ENCODE data around the gene FCRLA. TPM values are rescaled to one million over a fixed set of nuclear protein-coding genes. Genes with fewer than 3 reads are reported as not detected.

The FCRLA gene
- total RNA-seq, 1 donor: 1.1 TPM

DNA sequence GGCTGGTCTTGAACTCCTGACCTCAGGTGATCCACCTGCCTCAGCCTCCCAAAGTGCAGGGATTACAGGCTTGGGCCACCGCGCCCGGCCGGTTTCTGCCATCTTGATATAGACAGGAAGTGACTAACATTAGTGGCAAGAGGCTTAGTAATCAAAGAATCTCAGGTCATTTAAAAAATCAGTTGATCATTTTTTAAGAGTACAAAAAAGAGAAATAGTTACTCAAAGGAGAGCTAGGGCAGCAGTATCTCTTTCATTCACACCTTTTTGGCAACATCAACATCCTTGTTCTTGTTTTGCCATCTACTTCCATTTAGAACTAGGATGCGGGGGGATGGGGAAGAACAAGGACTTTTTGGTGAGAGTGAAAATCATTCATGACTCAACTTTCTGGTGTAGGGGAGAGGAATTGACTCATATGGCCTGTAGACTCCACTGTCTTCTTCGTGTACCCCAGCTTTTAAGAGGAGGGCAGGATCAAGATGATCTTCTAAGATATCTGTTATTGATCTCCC is 23.1 kb downstream of the FCRLA start:
- DNase-seq (ENCODE audit: low read depth in 2 of 3, low spot score in 2 of 3): no peak

DNA sequence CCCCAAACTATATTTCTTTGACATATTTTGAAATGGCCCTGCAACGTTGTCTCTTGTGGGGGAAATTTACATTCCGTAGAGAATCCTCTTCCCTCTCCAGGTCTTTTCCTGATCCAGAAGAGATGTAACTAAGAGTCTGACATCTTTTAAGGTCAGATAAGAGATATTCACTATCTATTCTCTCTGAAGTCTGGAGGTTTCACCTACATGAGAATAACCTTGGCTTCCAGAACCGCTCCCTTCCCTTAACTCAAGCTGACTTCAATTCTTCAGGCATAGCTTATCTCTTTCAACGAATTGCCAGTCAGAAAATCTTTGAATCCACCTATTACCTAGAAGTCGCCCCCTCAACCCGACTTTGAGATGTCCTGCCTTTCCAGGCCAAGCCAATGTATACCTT is 24.2 kb downstream of the FCRLA start:
- DNase-seq (ENCODE audit: low read depth in 2 of 3, low spot score in 2 of 3): no peak

DNA sequence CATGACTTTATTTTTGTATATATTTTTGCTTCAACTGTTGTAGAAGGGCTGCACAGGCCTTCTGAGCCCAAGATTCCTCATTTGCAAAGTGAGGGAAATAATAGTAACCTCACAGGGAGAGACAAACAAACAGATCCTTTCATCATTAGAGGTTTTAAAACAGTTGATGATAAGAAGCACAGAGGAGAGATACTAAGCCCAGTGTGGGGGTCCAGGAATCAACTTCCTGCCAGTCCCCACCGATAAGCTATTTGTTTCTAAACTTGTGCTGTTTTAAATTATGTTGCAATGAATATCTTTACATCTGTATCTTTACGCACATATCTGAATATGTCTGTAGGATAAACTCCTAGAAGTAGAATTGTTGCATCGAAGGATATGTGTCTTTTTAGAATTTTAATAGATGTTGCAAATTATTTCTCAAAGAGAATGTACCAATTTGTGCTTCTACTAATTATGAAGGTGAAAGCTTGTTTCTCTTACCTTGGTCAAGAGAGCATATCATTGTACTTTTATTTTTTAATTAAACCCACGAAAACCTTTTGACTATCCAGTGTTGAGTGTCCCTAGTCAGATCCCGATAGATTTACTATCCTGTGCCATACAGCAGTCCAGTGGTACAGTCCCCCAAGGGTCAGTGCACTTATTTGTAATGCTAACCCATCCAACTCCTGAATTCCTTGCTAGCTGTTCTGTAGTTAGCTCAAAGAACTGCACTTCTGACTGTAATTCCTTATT is 25.1 kb downstream of the FCRLA start:
- DNase-seq (ENCODE audit: low read depth in 2 of 3, low spot score in 2 of 3): no peak

DNA sequence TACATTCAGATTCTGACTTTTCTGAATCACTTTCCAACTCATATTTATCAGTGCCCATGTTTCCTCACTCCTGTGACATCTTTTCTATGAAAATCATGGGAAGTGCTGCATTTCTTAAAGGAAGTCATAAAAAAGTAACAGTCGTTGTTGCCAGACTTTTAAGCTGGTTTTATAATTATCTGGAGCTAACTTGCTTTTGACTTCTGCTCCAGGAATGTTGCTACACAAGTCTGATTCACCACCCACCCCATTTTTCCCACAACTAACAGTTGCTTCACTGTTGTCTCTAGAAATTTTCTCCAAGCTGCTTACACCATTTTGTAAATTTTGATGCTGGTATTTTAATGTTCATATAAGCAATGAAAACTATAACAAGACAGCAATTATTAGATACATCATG is 26.5 kb downstream of the FCRLA start:
- DNase-seq (ENCODE audit: low read depth in 2 of 3, low spot score in 2 of 3): no peak

DNA sequence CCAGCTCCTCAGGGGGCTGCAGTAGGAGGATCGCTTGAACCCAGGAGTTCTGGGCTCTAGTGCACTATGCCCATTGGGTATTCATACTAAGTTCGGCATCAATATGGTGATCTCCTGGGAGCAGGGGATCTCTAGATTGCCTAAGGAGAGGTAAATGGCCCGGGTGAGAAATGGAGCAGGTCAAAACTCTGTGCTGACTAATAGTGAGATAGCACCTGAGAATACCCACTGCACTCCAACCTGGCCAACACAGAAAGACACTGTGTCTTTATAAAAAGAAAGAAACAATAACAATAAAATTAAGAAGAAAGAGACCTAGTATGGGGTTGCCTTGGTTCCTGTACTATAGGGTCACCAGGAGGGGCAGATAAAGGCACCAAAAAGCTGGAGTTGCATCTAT is 28.8 kb downstream of the FCRLA start:
- DNase-seq (ENCODE audit: low read depth in 2 of 3, low spot score in 2 of 3): no peak

DNA sequence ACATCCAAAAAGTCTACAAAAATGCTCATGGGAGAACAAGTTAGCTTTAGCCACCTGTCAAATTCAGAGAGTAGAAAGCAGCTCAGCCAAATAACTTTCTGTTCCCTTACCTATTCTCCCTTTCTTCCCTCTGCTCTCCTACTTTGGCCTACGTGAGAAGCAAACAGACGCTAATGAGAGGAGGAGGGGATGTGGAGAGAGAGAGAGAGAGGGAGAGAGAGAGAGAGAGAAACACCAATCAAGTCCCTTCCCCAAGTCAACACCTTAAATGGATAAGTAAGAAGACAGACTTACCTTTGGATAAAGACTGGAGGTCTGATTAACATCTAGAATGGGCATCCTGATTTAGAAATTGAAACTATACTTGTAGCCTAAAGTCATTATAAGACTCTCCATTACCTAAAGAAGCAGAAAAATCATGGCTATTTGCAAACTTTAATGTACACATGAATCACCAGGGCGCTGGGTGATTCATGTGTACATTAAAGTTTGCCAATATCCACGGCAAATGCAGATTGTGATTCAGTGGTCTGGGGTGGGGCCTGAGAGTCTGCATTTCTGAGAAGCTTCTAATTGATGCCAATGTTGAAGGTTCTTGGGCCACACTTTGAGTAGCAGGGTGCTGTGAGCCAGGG is 29.4 kb downstream of the FCRLA start:
- no peak for DNase-seq (ENCODE audit: low read depth in 2 of 3, low spot score in 2 of 3)

DNA sequence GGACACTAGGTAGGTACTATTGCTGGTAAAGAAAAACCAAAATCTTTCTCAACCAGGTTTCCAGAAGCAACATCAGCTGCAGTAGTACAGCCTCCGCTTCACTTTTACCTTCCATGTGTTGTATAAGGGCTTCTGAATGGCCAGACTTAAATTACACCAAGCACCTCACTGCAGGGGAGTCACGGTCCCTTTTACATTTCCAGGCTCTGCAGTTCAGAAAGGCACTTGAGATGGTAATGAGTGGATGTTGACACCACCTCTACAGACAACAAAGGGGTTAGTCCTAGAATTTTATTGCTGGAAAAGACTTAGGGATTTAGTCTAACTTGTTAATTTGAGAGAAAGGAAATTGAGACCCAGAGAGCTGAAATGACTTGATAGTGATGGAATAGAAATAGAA is 30.6 kb downstream of the FCRLA start:
- no peak for DNase-seq (ENCODE audit: low read depth in 2 of 3, low spot score in 2 of 3)

DNA sequence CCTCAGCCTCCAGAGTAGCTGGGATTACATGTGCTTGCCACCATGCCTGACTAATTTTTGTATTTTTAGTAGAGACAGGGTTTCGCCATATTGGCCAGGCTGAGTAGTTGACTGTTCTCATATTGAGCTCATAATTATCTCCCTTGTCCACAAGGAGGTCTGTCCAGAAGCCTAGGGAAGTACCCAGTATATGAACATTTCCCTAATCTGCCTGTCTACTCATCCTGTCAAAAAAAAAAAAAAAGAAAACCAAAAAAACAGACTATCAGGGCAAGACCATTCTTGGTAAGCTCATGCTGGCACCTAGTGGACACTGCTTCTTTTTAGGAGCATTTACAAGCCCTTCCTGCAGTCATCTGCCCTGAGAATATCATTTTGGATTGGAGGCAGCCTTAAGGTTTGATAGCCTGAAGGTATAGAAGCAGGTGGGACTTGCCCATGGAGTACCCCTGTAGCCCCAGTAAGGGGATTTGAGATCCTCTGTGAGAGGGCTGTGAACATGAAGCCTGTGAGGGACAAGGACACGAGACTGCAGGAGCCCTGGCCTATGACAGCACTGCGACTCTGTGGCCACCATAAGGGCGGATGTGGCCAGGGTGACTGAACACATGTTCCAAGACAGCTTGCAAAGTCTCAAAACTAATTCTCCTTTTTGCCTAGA is 31.7 kb downstream of the FCRLA start:
- peak in 2 of 3 donors; percentile 73 to 77 for DNase-seq (ENCODE audit: low read depth in 2 of 3, low spot score in 2 of 3)

DNA sequence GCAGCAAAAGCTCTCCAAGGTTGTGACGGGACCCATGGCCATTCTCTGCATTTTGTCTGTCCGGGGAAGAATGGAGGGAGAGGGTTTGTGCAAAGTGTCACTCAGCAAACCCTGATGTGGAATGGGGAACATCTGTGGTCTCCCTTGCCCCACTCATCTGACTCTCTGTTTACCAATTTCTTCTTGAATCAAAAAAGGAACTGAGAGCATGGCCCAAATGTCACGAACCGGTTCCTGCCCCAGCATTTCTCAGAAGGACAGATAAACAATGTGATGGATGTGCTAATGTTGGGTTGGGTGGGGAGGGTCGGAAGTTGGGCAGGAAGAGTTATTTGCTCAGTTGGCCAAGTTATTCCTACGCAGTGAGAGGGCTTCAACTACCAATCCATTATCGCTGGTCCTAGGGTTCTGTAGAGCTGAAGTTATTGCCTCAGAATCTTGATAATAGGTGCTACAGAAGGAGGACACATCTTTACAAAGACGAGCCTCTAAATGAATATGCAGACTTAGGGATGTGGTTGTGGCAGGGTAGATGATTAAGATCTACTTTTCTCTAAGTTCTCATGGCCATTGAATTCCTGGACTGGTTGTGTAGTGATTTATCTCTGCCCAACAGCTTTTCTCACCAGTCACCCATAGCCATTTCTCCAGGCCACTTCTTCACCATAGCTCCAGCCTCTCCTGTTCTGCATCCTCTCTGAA is 33.0 kb downstream of the FCRLA start:
- DNase-seq (ENCODE audit: low read depth in 2 of 3, low spot score in 2 of 3): no peak

DNA sequence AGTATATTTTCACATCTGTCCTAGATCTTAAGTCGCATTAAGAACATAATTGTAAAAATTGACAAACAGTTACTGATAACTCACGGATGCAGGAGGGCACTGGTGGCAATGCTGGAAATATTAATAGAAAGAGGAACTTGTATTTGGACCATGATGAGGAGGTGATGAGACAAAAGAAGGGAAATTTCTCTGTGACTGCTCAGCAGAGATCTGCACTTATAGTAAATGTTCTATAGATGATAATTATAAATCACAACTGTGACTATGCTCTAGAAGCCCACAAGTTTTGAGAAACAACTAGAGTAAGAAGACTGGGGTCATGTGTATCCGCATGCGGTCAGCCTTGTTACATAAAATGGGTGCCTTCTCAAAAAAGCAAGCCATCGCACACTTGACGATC is 33.9 kb downstream of the FCRLA start:
- DNase-seq (ENCODE audit: low read depth in 2 of 3, low spot score in 2 of 3): no peak

DNA sequence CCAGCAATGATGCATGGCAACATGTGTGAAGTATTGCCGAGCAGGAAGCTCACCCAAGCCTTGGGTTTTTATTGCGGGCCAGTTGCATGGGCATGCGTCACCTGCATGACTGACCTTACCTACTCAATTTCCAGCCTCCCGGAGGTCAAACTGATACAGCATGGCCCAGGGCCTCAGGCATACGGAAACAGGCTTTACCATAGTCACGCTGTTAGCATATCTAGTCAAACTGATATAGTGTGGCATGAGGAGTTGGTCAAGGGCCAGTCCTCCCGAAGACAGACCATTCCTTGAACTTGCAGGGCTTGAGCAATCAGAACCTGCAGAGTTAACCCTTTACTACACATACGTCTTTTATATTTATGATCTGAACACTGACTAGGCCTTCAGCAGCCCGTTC is 36.2 kb downstream of the FCRLA start:
- no peak for DNase-seq (ENCODE audit: low read depth in 2 of 3, low spot score in 2 of 3)

DNA sequence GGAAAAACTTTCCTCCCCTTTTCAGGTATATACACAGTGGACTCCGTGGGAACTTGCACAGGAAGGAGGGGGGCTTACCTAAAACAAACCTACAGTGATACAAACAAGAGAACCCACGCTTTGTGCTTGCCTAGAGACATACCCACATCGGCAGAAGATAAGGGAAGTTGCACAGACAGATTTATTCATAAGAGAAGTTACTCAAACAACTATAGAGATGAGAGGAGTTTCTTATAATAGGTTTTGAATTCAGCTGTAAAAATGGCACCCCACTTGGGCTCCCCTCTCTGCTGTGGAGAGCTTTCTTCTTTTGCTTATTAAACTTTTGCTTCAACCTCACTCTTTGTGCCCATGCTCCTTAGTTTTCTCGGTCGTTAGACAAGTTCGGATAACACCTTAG is 40.8 kb downstream of the FCRLA start:
- DNase-seq (ENCODE audit: low read depth in 2 of 3, low spot score in 2 of 3): no peak

DNA sequence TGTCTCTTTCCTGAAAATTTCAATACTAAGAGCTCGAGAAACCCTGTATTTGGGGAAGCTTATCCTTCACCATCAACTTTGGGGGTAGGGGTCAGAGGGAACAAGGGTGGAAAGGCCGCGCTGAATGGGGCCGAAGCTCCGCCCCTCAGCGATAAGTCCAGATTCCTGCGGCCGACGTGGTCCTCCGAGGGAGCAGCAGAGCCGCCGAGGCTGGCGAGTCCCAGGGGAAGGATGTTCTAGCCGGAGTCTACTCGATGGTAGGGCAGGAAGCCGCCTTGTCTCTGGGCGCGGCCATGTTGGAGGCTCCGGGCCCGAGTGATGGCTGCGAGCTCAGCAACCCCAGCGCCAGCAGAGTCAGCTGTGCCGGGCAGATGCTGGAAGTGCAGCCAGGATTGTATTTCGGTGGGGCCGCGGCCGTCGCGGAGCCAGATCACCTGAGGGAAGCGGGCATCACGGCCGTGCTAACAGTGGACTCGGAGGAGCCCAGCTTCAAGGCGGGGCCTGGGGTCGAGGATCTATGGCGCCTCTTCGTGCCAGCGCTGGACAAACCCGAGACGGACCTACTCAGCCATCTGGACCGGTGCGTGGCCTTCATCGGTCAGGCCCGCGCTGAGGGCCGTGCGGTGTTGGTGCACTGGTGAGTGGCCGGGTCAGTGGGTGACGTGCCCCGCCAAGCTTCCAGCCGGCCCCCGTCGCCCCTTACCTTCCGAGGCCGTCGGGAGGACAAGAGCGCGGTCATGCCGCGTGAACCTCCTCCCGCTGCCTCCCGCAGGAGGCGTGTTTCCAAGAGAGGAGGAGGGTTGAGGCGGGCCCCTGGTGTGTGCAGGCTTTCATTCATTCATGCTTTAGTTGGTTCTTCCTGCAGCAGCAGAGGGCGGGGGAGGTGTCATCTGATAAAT is 42.7 kb downstream of the FCRLA start, which contains the start of gene DUSP12:
DUSP12 (plus strand) TSS at position 278 of the 899 bp plus-strand sequence; CDS start at position 294, 16 bp downstream.
- peak in 2 of 3 donors; percentile 91 to 94 for DNase-seq (ENCODE audit: low read depth in 2 of 3, low spot score in 2 of 3)

DNA sequence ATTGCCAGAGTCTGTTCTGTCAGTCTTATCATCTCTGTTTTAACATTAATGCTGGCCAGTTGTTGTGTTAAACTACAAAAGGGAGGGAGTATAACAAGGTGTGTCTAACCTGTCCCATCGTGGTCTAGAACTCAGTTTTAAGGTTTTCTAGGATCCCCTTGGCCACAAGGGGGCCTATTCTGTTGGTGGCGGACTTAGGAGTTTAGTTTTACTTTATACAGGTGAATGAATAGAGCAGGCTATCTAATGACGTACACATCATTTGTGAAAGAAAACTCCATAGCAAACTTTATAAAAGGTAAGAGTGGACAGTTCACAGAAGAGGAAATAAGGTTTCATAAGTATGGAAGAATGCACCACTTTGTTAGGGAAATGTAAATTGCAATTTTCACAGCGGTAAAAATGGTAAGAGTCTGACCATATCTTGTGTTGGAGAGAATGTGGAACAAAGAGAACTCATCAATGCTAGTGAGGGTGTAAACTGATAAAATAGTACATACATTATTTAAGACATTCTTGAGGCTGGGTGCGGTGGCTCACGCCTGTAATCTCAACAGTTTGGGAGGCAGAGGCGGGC is 56.6 kb downstream of the FCRLA start:
- DNase-seq (ENCODE audit: low read depth in 2 of 3, low spot score in 2 of 3): peak in 1 of 3 donors; percentile 52

Small RNA genes within 50 kb of the gene (small RNA-seq; reads per million reads assigned to genes)
- gene RF00019 (not detected), gene RN7SL466P (not detected)

Other genes with a start within 250 kb of the FCRLA start
- 7.3 TPM for gene FCGR2A, start 201.8 kb upstream of the FCRLA start, total RNA-seq
- gene HSPA6, start 182.7 kb upstream of the FCRLA start, total RNA-seq: 0.54 TPM
- gene FCGR3A, start 157.4 kb upstream of the FCRLA start, total RNA-seq: 1.6 TPM
- gene FCGR3B, start 76.1 kb upstream of the FCRLA start, total RNA-seq: 0.27 TPM
- gene FCGR2B, start 44.1 kb upstream of the FCRLA start, total RNA-seq: 0.81 TPM
- 0.54 TPM for gene FCRLB, start 14.3 kb downstream of the FCRLA start, total RNA-seq
- gene DUSP12, start 42.6 kb downstream of the FCRLA start, total RNA-seq: 26.1 TPM
- 17.0 TPM for gene ATF6, start 59.1 kb downstream of the FCRLA start, total RNA-seq